Gastroesophageal sphincter (tissue), 3 donors: Measurements from ENCODE around the gene CDKAL1.

Source experiments
- EP300 ChIP-seq: sonication (generic); formaldehyde crosslinking; IDR thresholded peaks from one replicate; pipeline ENCODE4 v1.6.1; 2017; ENCODE audit warnings: antibody characterized with exemption, mild to moderate bottlenecking
- POLR2A ChIP-seq, 2 donors: fragments of 450-650 bp; IDR thresholded peaks; one replicate each; pipeline ENCODE4 v1.6.1; 2017; ENCODE audit warnings: antibody characterized with exemption in 2 of 2, mild to moderate bottlenecking in 2 of 2, moderate library complexity in 1 of 2
- POLR2AphosphoS5 ChIP-seq: sonication (generic); formaldehyde crosslinking; IDR thresholded peaks from one replicate; pipeline ENCODE4 v1.6.1; 2017; ENCODE audit warnings: antibody characterized with exemption
- TF ChIP-seq, protein P1 (sequence below), 4 experiments: fragments of 200-600 bp in 2 of 4; fragments of 450-650 bp in 2 of 4; sonication (generic) in 1 of 4; IDR thresholded peaks; one replicate each; pipeline ENCODE4 v1.5.1; 2017 to 2019; ENCODE audit warnings: antibody characterized with exemption in 4 of 4, mild to moderate bottlenecking in 2 of 4, moderate library complexity in 2 of 4

DNA sequence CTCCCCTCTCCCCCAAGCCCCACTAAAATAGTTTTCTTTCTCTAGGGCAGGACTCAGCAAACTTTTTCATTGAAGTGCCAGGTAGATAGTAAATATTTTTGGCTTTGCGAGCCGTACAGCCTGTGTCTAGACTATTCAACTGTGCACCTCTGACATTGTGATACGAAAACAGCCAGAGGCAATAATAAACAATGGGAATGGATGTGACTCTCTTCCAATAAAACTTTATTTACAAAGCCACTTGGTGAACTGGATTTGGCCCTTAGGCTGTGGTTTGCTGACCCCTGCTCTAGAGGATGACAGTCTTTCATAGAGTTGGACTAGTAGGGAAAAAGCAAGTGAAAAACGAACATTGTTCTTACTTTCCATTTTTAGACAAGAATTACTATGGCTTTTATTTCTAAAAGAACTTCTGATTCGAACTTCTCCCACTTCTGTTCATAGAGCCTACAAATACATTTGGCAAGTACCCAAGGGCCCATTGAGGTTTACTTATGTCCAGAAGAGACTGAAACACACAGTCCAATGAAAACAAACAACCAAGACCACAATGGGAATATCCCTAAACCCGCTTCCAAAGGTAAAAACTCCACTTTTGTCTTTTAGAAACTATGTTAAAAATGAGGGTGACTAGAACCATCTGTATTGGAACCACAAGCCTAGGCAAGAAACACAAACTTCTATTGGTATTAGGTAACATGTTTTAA lies 46.4 kb upstream of the CDKAL1 start:
- TF ChIP-seq, protein P1, sequence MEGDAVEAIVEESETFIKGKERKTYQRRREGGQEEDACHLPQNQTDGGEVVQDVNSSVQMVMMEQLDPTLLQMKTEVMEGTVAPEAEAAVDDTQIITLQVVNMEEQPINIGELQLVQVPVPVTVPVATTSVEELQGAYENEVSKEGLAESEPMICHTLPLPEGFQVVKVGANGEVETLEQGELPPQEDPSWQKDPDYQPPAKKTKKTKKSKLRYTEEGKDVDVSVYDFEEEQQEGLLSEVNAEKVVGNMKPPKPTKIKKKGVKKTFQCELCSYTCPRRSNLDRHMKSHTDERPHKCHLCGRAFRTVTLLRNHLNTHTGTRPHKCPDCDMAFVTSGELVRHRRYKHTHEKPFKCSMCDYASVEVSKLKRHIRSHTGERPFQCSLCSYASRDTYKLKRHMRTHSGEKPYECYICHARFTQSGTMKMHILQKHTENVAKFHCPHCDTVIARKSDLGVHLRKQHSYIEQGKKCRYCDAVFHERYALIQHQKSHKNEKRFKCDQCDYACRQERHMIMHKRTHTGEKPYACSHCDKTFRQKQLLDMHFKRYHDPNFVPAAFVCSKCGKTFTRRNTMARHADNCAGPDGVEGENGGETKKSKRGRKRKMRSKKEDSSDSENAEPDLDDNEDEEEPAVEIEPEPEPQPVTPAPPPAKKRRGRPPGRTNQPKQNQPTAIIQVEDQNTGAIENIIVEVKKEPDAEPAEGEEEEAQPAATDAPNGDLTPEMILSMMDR (IDR thresholded peaks at IDR 0.05), result no peak
- no peak for TF ChIP-seq POLR2A (IDR thresholded peaks at IDR 0.05)
- no peak for TF ChIP-seq POLR2AphosphoS5
- no peak for TF ChIP-seq EP300
